NCI-H345 treated with DMSO at 0.1 percent for 48 hours (cell line): ENCODE results near the gene RNF166.

Experiments used
- DNase-seq: peaks from one replicate; lab custom pipeline; 2025; ENCODE audit not compliant: unreplicated experiment; lab: John Stamatoyannopoulos, UW

The RNF166 gene

DNA sequence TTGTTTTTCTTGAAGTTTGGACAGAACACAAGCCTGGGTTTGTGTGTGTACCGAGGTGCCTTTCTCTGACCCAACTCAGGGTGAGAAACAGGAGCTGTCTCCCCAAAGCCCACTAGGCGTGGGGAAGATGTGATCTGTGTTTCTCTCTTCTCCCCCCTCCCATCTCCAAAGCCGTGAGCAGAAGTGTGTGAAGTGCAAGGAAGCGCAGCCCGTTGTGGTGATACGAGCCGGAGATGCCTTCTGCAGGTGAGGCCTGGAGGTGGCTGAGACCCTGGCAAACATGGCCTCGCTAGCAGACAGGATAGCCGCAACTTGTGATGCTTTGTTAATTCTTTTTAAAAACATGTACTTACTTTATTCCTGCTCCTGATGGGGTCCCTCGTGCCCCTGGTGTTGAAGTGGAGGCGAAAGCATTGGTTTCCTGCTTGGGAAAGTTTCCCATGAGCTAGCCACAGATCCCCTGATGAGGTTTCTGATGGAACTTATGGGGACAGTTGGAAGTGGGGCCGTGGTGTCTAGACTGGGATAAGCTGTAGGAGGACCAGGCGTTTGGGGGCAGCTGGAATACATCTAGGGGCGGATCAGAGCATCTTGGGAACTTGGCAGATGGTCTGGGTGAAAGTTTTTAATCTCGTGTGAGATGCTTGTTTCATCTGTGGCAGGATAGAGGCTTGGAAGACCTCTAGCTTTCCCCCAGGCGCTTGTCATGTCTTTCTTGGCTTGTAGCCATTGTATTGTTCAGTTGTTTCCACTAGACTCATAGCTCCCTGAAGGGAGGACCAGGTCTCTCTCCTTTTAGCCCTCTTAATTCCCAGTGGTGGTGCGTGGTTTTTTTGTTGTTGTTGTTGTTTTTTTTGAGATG, 988 bp upstream of the RNF166 start:
- no peak for DNase-seq

DNA sequence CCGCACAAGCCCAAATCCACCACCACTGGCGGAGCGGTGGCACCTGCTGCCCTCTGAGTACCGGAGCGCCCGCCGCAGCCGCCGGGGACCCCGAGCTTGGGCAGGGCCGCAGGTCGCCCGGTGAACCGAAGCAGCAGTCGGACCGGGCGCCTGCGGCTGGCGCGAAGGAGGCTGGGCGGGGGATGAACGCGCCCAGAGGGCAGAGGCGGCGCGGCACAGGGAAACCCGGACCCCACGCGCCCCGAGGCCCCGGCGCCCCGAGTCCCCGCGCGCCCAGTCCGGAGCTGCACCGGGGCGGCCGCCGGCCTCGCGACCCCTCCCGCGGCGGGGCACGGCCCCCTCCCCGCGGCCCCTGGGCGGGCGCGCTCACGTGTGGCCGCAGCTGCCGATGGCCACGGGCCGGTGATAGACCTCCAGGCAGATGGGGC, 393 bp downstream of the RNF166 start:
- no peak for DNase-seq

DNA sequence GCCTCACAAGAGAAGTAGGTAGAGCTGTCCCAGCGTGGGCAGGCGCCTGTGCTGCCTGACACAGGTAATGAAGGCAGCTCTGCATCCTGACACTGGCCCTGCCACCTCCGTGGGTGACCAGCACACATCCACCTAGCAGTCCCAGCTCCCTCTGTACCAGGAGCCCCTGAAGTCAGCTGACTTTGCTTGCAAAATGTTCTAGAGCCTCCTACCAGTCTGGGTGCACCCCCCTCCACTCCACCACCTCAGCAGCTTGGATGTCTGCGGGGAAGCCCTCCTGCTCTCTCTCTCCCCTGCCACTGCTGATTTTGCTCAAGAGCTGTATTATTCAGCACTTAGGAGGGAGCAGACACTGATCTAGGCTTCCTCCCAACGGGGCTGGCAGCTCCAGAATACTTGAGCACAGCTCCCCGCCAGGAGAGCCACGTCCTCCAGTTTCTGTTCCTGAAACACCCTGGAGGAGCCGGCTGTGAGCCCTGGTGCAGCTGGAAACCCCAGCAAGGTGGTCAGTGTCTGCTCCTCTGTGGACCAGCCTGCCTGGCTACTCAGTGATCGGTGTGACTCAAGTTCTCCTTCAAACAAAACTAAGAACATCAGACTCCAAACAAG, 1.0 kb downstream of the RNF166 start:
- DNase-seq = no peak

DNA sequence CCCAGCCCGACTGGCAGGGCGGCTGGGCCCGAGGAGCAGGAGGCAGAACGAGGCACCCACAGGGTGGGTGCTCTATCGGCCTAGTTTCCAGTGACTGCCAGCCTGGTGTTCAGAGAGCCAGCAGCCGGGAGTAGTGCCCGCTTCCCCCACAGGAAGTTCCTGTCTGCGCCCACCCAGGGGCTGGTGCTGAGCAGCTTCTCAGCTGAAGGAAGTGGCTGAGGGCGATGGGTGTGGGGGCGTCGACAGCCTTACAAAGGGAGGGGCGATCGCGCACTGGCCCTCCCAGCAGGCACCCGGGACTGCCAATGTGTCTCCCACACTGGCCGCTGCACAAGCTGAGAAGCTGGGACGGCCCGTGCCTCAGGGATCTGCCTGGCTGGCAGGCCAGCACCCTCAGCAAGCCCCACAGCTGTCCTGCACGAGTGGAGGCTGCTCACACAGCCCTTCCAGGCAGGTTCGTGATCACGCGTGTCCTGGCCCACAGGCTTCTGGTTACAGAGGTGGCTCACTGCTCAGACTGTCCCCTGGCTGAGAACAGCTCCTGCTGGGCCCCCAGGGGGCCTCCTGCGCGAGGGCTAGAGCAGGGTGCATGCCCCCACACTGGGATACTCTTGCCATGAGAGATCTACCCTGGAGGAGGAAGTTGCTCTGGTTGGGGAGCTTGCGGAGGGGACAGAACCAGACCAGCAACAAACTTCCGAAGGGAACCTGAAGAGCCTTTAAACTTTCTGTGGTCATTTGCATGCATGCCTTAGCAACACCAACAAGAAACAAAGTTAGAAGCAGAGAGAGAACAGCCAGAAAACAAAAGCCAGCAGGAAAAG, 2.5 kb downstream of the RNF166 start:
- no peak for DNase-seq

DNA sequence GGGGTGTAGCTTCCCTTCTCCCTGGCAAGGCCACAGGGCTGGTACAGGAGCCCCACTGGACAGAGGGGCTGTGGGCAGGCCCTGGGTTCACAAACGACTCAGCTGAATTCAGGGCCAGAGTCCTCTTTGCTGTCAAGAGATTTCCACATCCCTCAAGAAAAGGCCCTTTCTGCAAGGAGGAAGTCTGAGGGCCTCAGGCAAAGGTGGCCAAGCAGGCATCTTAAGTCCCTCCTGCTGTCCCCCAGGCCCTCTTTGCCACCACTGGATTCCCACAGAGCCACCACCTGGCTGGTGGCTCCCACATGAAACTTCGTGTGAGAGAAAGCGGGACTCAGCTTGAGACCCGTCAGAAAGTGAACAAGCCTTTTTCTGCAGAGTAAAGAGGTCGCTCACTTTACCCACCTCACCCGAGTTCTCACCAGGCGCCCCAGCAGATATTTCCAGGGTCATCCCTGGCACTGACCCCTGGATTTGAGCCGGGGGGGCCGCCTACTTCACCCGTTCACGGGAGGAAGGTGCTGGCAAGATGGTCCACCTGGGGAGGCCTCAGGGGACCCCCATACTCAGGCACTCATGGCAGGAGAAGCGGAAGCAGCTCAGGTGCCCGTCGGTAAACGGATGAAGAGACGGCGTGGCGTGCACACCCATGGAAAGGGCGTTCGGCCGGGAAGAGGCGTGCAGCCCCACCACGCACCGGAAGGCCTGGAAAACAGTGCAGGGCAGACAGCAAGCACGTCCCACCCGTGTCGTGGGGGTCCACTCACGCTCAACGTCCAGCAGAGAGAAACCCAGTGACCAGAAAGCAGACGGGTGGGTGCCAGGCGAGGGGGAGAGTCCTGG, 3.6 kb downstream of the RNF166 start:
- no peak for DNase-seq

DNA sequence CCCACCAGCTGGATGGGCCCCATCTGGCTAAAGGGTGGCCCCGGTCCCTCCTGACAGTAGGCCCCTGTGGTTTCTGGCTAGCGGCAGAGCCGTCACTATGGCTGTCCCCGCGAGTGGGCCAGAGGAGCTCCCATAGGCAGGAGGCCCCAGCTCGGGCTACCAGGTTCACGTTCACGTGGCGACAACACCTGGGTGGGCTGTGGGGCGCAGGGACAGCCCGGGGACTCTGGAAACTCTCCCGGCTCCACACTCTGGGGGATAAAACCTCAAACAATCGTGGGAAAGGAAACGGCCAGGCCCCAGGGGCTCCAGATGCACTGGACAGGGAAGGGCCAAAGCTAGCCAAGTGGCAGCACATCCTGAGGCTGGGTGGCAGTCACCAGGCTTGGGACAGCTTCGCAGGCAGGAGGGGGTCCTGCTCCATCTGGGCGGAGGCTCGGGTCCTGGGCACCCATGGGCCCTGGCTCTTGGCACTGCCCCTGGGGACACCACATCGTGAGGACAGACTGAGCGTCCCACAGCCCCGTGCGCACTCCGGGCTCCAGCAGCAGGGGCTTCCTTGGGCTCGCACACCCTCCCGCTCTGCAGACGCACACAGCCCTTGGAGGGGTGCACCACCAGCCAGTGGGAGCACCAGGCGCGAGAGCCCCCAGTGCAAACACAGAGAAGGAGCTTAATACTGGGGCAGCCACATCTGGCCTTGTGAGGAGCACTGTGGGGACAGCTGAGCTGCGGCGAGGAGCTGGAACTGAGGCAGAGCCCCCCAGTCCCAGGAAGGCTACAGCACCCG, 4.4 kb downstream of the RNF166 start:
- no peak for DNase-seq

DNA sequence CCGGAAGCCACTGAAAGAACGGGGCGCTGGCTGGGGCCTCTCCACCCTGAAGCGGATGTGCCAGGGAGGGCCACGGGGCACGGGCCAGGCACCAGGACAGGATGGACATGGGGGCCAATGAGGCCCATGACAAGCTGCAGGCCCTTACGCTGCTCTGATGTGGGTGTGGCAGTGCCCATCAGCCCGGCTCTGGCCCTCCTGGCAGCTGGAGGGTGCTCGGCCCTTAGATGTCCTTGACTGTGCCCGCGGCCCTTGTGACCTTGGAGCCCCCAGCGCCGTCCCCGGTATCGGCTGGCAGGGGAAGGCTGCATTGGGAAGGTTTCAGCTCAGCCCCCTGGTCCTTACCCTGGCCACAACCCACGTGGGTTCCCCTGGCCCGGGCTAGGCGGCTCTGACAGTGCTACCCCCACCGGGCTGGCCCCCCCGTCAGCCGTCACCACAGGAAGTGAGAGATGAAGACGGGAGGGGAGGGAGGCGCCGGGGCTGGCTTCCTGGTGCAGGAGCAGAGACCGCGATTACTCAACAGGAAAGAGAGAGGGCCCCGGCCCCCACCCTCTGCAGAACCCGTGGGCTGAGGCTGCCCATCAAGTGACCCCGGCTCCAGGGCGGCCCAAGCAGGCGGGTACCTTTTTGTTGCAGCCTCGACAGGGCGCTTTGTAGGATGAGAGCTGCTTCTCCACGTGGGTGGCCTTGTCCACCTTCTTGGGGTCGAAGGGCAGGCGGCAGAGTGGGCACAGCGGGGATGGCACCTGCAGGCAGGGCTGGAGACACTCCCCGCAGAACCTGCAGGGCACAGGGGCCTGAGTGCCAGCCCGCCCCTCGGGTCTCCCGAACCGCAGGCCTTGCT, 5.3 kb downstream of the RNF166 start:
- DNase-seq = no peak

DNA sequence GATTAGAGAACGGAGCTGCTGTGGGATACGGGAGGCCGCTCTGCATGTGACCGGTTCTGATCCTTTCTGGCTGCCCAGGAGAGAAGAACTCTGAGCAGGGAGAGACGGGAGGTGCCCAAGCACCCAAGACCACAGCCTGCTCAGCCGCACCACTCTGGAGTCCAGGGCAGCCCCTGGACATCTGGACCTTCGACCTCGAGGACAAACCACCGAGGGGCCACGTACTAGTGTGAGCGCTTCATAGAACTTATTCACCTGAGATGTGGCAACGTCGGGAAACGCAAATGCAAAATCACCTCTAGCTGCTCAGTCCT, 5.9 kb downstream of the RNF166 start:
- no peak for DNase-seq

DNA sequence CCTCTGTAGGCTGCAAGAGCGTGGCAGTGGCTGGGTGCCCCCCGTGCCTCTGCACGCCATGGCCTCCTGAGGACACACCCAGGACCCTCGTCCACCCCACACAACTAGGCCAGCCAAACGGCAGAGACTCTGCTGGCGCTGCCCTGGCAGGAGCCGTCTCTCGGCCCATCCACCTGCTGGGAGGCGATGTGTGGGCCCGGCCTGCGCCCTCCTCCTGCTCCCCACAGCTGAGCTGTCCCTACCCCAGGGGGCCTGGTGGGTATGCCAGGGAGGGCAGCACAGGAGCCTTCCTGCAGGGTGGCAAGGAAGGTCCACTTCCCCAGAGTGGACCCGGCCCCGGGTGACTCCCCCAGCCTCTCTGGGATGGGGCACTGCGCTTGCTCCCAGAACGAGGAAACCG, 7.0 kb downstream of the RNF166 start:
- DNase-seq = no peak

DNA sequence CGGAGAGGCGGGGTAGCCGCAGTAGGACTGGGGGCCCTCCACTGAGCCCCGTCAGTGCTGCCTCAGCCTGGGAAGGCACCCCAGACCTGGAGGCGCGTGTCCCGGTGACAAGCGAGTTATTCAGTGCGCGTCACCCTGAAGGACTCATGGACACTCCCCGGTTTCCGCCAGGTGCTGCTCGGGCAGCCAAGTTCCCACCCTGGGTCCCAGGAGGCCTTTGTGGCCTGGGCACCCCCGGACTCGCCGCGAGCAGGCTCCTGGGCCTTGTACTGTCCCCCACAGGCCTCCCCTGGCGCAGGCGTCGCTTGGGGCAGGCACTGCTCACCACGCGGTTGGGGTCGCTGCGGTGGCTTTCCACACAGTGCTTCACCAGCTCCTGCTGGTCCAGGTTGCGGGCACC, 7.6 kb downstream of the RNF166 start:
- DNase-seq = no peak

DNA sequence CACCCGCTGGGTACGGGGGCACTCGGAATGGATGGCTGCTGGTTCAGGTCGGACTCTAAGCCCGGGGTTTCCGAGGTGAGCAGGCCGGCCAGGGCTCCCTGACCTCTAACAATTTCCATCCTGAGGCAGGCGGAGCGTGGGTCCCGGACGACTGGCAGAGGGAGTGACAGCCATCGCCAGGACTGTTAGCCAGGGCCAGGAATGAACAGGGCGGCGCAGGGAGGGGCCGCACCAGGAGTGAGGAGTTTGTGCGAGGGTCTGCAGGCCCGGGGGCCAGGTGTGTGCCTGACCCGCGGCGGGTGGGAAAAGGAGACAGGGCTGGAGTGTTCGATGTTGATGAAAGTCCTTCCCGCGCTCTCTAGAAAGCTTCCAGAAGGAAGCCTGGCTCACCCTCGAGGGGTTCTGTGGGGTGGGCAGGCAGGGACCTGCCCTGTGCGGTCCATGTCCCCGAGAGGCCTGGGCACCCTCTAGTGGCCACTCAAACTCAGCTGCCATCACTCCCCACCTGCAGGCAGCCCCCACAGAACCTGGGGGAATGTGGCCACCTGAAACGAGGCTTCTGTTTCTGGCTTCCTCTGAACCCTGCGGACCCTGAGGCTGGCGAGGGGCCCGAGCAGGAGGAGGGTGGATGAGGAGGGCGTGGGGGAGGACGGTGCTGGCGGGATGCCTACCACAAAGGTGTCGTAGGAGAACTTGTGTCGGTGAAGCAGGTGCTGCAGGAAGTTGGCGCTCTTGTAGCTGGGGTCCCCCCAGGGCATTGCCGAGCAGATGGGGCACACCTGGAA, 8.2 kb downstream of the RNF166 start:
- DNase-seq = no peak

DNA sequence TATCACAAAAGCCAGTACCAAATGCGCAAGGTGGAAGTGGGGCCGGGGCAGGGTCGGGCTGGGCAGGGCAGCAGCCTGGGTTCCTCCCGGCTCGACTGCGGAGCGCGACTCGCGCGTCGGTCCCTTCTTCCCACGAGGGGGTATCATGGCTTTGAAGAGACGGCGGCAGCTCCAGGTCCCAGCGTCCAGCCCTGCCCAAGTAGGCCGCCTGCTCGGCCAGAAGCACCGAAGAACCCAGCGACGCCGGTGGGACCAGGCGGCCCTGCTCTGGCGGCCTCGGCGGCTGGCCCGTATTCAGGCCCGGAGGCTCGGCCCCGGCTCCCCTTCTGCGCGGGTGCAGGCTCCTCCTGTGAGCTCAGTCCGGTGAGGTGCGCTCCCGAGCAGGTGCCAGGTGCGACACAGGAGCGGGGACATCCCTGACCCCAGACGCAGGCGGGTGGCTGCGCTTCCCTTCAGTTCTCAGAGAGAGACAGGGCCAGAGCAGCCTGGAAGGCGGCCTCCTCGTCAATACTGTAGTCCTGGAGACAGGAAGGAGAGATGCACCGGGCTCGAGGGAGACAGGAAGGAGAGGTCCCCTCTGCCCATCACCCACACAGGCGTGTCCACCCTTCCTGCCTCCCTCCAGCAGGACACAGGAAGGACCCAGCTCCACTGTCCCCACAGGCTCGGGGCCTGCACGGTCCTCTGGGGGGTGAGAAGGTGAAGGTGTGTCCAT, 8.9 kb downstream of the RNF166 start:
- no peak for DNase-seq

DNA sequence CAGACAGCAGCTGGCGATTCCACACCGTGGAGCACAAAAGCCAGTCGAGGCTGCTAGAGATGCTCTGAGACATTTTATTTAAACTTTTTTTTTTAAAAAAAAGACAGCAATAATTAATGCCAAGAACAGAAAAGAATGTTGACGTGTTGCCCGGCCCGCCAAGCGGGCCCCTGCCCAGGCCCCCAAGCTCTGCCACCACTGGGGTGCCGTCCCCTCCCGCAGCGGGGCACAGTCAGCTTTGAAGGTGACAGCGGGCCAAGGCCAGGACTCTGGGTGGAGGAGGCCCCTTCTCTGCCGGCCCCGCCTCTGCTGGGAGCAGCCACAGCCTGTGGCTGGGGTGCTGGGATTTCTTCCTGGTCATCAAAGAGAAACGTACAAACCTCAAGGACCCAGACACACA, 9.8 kb downstream of the RNF166 start:
- no peak for DNase-seq

DNA sequence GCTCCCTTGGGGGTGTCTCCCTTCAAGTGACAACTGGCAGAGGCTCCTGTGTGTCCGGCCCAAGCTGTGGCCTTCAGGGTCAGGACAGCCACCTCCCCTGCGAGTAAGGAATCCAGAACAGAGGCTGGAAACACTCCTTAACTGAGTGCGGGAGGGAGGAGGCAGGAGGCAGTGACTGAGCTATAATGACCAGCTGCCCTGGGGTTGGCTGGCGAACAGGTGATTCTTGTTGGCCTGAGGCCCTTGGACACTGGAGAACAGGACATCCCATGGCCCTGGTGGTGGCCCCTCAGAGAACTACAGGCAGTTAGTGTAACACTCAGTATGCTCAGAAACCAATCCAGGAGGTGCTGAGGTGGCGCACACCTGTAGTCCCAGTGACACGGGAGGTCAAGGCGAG, 10.5 kb downstream of the RNF166 start:
- DNase-seq = no peak

DNA sequence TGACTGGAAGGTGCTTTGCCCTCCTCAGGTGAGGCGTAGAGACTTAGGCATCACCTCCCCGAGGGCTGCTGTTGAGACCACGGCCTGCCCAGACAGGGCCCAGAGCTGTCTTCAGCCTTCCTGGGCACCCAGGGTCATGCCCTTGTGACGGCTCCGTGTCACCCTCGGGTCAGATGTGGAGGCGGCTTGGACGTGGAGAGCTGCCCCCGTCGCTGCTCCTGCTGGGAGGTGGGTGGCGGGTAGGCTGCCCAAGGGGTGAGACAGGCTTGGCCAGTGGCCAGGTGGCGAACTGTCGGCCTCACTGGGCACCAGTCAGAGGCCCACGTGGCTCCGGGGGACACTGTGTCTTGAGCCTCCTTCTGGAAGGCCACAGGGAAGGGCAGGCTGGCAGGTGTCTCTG, 11.0 kb downstream of the RNF166 start:
- no peak for DNase-seq

DNA sequence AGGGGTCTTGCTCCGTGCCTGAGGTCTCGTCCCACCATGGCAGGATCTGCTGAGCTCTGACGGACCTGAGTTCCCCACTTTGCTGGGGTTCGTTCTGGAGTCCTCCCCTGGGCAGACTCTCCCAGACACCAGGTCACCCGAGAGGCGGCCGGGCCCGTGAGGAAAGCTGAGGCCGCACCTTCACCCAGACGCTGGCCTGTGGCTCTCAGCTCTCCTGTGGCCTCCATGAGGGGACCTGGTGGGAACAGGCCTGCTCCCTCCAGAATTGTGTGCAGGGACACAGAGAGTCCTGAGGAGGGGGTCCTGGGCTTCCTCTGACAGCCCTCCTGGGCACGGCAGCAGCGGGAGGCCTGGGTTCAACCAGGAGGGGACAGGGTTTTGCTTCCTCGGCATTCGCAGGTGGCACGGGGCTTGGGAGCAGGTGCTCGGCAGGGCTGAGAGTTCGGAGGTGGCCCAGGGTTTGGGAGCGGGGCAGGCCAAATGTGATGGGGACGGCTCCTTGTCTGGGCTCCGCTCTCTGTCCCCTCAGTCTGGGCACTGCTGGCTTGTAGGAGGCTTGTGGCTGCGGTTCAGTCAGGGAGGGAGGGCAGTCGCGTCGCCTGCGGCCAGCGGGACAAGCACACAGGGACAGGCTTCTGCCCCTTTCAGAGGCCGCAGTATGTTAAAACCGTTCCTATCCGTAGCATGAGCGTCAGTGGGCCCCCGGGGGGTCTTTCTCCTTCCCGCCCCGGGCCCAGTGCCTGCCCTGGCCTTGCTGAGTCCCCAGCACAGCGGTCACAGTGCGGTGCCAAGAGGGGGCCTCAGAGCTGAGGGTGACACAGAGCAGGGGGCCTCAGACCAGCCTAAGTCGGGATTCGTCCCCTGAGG, 11.8 kb downstream of the RNF166 start:
- DNase-seq = no peak
